ENCODE data around the gene MAP3K5.

Gene MAP3K5

DNA sequence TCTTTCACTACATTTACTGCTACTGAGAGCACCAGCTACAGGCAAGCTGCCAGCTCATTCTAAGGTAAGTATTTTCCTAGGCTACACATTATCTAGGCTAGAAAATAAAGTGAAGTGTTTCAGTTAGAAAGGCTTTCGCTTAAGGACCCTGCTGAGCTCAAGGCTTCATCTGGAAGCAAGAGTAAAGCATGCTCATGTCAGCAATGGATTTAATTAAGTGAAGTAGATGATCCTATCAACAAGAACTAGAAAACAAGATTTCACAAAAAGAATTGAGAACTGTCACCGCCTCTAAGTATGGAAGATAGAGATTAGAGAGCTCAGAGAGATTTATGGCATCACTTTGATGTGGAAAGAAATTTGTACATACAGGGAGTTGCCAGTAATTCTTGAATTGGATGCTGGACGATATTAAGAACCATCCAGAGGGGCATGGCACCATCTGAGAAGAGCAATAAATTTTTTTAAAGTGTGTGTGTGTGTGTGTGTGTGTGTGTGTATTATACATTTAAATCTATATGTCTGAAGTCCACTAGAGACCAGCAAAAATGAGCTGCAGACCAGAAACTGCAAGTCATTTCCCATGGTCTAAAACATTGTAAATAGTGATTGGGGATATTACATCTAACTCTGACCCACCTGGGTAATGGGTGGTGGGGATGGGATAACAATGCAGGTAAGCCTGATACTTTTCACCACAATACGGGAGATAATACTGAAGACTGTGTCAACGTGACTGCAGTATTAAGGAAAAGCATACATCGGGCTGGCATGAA is 136.8 kb downstream of the MAP3K5 start:
- TF ChIP-seq TAF1 (IDR thresholded peaks at IDR 0.05; ENCODE audit: borderline replicate concordance, insufficient read depth, low read length) = no peak
- TF ChIP-seq POLR2AphosphoS5 (IDR thresholded peaks at IDR 0.05; ENCODE audit: low read depth, low read length) = no peak
- TF ChIP-seq SIN3A (IDR thresholded peaks at IDR 0.05; ENCODE audit: borderline replicate concordance, insufficient read depth, low read length) = no peak
- TF ChIP-seq FOXP2 (optimal IDR thresholded peaks at IDR 0.05; ENCODE audit: borderline replicate concordance, extremely low read depth, extremely low read length, insufficient read depth) = no peak
- TF ChIP-seq, protein P1, sequence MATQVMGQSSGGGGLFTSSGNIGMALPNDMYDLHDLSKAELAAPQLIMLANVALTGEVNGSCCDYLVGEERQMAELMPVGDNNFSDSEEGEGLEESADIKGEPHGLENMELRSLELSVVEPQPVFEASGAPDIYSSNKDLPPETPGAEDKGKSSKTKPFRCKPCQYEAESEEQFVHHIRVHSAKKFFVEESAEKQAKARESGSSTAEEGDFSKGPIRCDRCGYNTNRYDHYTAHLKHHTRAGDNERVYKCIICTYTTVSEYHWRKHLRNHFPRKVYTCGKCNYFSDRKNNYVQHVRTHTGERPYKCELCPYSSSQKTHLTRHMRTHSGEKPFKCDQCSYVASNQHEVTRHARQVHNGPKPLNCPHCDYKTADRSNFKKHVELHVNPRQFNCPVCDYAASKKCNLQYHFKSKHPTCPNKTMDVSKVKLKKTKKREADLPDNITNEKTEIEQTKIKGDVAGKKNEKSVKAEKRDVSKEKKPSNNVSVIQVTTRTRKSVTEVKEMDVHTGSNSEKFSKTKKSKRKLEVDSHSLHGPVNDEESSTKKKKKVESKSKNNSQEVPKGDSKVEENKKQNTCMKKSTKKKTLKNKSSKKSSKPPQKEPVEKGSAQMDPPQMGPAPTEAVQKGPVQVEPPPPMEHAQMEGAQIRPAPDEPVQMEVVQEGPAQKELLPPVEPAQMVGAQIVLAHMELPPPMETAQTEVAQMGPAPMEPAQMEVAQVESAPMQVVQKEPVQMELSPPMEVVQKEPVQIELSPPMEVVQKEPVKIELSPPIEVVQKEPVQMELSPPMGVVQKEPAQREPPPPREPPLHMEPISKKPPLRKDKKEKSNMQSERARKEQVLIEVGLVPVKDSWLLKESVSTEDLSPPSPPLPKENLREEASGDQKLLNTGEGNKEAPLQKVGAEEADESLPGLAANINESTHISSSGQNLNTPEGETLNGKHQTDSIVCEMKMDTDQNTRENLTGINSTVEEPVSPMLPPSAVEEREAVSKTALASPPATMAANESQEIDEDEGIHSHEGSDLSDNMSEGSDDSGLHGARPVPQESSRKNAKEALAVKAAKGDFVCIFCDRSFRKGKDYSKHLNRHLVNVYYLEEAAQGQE (IDR thresholded peaks at IDR 0.05; ENCODE audit: insufficient read depth in 1 of 2, low read depth in 2 of 2, low read length in 2 of 2) = no peak

DNA sequence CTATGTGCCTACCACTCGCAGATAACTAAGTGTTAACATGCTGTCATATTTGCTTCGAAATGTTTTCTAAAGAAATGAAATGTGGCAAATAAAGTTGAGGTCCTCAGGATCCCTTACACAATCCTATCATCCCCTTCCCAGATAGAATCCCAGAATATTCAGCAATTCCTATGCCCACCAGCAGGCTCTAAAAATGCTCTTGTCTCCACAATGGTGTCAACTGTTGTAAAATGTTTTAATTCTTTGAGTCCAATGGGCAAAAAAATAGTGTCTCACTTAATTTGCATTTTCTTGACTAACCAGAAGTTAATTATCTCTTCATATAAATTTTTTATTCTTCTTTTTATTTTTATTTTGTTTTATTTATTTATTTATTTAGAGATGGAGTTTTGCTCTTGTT is 138.2 kb downstream of the MAP3K5 start:
- TF ChIP-seq SIN3A (IDR thresholded peaks at IDR 0.05; ENCODE audit: borderline replicate concordance, insufficient read depth, low read length) (no peak), TAF1 (IDR thresholded peaks at IDR 0.05; ENCODE audit: borderline replicate concordance, insufficient read depth, low read length) (no peak), POLR2AphosphoS5 (IDR thresholded peaks at IDR 0.05; ENCODE audit: low read depth, low read length) (no peak), FOXP2 (optimal IDR thresholded peaks at IDR 0.05; ENCODE audit: borderline replicate concordance, extremely low read depth, extremely low read length, insufficient read depth) (no peak)
- TF ChIP-seq, protein P1 (IDR thresholded peaks at IDR 0.05; ENCODE audit: insufficient read depth in 1 of 2, low read depth in 2 of 2, low read length in 2 of 2) = no peak

DNA sequence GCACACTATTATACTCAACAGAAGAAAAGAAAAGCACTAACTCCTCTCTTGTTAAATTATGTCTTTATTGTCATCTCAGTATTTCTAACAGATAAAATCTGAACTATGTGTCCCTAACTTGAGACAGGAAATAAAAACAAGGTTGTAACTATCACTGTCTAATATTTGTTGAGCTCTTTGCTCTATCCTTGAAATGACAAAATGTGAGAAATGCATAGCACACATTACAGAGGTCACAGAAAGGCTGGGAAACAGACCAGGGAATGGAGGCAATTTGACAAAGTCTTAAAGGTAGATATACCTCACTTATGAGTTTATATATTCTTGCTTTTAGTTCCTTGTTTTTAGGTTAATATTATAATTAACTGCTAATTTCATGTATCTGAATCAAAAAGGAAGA is 139.6 kb downstream of the MAP3K5 start:
- TF ChIP-seq SIN3A (IDR thresholded peaks at IDR 0.05; ENCODE audit: borderline replicate concordance, insufficient read depth, low read length) (no peak), TAF1 (IDR thresholded peaks at IDR 0.05; ENCODE audit: borderline replicate concordance, insufficient read depth, low read length) (no peak), POLR2AphosphoS5 (IDR thresholded peaks at IDR 0.05; ENCODE audit: low read depth, low read length) (no peak), FOXP2 (optimal IDR thresholded peaks at IDR 0.05; ENCODE audit: borderline replicate concordance, extremely low read depth, extremely low read length, insufficient read depth) (no peak)

DNA sequence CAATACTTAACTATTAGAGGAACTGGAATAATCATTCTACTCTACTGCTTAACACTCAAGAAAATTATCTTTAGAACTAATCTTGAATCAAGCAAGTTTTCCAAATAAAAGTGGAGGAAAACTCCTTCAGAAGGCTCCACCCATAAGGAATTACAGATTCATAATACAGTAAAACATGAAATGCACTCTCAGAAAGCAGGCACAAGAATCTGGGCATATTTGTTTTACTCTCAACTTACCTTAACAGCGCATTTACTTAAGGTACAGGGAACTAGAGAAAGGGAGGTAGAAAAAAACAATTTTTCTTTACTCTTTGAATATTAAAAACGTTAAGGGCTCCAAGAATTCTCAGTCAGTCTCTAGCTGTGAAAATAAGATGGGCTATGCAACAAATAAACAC is 140.3 kb downstream of the MAP3K5 start:
- TF ChIP-seq, protein P1 (IDR thresholded peaks at IDR 0.05; ENCODE audit: insufficient read depth in 1 of 2, low read depth in 2 of 2, low read length in 2 of 2) = no peak

DNA sequence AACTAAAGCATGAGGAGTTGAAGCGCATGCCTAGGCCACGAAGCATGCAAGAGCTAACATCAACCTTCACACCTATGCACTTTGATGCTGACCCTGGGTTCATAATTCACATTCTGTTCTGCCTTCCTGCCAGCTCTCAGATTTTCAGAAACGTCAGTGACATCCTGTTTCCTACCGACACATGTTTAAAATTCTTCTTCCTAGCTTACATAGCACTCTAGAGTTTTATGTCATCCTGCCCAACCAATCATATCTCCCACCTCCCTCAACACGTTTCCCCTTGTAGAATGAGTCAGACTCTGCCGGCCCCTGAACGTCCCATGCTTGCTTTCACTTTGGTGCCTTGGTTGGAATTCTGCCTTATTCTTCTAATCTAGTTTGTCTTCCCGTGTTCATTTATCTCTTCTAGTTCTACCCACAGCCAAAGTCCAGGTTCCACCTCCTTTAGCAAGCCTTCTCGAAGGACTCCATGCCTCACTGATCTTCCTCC is 144.9 kb downstream of the MAP3K5 start:
- no peak for TF ChIP-seq FOXP2 (optimal IDR thresholded peaks at IDR 0.05; ENCODE audit: borderline replicate concordance, extremely low read depth, extremely low read length, insufficient read depth)
- no peak for TF ChIP-seq POLR2AphosphoS5 (IDR thresholded peaks at IDR 0.05; ENCODE audit: low read depth, low read length)
- no peak for TF ChIP-seq TAF1 (IDR thresholded peaks at IDR 0.05; ENCODE audit: borderline replicate concordance, insufficient read depth, low read length)
- TF ChIP-seq SIN3A (IDR thresholded peaks at IDR 0.05; ENCODE audit: borderline replicate concordance, insufficient read depth, low read length) = no peak
- TF ChIP-seq, protein P1 (IDR thresholded peaks at IDR 0.05; ENCODE audit: insufficient read depth in 1 of 2, low read depth in 2 of 2, low read length in 2 of 2) = no peak
